ENCODE measurements around the gene S100A8. TPM values are rescaled to one million over a fixed set of nuclear protein-coding genes. Genes with fewer than 3 reads are reported as not detected.
"Not testable (repeated sequence)": the region's sequence is repeated elsewhere in the genome, so short reads cannot be mapped to it uniquely, and the experiment has no call there.

S100A8 gene
- total RNA-seq, 2 donors from 2014 or later, result 19.1 to 37.1 TPM

DNA sequence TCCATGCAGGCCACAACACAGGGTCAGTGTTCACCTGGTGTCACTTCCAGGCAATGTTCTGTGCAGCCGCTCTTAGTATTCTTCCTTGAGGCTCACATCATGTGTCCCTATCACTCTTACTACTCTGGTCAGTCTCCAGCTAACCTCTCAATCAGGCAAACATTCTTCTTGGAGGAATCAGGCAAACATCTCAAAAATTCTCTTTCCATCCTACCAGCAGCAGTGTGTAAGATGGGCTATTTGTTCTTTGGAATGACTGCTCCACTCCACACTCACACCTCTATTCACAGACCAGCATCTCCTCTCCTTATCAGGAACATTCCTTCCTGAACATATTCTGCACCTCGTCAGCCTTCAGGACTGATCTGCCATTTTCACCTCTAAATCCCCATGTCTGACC lies 29.4 kb upstream of the S100A8 start:
- TF ChIP-seq, protein P1, sequence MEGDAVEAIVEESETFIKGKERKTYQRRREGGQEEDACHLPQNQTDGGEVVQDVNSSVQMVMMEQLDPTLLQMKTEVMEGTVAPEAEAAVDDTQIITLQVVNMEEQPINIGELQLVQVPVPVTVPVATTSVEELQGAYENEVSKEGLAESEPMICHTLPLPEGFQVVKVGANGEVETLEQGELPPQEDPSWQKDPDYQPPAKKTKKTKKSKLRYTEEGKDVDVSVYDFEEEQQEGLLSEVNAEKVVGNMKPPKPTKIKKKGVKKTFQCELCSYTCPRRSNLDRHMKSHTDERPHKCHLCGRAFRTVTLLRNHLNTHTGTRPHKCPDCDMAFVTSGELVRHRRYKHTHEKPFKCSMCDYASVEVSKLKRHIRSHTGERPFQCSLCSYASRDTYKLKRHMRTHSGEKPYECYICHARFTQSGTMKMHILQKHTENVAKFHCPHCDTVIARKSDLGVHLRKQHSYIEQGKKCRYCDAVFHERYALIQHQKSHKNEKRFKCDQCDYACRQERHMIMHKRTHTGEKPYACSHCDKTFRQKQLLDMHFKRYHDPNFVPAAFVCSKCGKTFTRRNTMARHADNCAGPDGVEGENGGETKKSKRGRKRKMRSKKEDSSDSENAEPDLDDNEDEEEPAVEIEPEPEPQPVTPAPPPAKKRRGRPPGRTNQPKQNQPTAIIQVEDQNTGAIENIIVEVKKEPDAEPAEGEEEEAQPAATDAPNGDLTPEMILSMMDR (IDR thresholded peaks at IDR 0.05), result no peak
- no peaks in the 10 kb centered on the region for H3K9me3 ChIP-seq

DNA sequence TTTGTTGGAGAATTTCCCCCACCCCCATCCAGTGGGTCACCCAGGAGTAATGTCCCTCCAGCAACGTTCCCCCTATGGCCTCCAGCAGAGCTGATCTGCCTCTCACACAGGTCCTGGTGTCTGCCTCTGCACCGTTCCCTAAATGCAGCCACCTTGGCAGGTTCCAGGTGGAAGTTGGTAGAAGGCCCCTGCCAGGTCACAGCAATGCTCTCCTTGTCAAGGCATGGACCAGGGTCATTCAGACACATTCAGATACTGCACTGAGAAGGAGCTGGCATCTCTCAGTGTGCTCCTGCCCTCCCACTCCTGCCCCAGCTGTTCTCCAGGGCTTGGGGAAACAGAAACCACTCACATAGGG lies 28.5 kb upstream of the S100A8 start:
- not testable (repeated sequence) for H3K4me3 ChIP-seq, H3K4me1 ChIP-seq, H3K9me3 ChIP-seq, H3K27ac ChIP-seq, H3K27me3 ChIP-seq, H3K36me3 ChIP-seq
- peak; percentile 23 for DNase-seq (ENCODE audit: low spot score)

More for the DNA sequence above, 29.4 kb upstream of the S100A8 start:
- Histone ChIP-seq H3K27ac (no peak overlapping the region), H3K36me3 (no peaks in the 10 kb centered on the region), H3K27me3 (no peaks in the 10 kb centered on the region), H3K4me1 (no peaks in the 10 kb centered on the region), H3K4me3 (no peak overlapping the region)
- DNase-seq (ENCODE audit: low spot score), result peak; percentile 4

DNA sequence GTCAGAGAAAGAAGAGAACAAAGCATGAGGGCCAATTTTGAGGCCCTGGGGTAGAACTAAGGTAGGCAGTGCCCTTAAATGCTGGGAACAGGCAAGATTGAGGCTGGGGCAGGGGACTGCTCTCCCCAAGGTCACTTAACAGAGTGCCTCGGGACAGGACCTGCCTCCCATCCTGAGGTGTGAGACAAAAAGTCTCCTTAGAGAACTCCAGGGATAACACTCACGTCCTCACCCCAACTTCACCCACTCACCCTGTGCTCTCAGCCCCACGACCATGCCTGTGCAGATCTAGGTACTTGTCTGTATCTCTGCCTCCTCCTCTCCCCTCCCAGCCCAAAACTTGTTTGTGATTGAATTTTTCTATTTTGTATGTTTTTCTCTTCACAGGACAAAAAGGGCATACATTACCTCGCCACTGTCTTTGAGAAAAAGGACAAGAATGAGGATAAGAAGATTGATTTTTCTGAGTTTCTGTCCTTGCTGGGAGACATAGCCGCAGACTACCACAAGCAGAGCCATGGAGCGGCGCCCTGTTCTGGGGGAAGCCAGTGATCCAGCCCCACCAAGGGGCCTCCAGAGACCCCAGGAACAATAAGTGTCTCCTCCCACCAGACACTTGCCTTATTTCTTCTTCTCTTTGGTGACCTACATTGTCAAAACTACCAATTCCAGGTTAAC lies 28.0 kb upstream of the S100A8 start:
- not testable (repeated sequence) for H3K27me3 ChIP-seq, H3K36me3 ChIP-seq, H3K27ac ChIP-seq, H3K4me1 ChIP-seq, H3K4me3 ChIP-seq, H3K9me3 ChIP-seq
- peak; percentile 18 for DNase-seq (ENCODE audit: low spot score)

DNA sequence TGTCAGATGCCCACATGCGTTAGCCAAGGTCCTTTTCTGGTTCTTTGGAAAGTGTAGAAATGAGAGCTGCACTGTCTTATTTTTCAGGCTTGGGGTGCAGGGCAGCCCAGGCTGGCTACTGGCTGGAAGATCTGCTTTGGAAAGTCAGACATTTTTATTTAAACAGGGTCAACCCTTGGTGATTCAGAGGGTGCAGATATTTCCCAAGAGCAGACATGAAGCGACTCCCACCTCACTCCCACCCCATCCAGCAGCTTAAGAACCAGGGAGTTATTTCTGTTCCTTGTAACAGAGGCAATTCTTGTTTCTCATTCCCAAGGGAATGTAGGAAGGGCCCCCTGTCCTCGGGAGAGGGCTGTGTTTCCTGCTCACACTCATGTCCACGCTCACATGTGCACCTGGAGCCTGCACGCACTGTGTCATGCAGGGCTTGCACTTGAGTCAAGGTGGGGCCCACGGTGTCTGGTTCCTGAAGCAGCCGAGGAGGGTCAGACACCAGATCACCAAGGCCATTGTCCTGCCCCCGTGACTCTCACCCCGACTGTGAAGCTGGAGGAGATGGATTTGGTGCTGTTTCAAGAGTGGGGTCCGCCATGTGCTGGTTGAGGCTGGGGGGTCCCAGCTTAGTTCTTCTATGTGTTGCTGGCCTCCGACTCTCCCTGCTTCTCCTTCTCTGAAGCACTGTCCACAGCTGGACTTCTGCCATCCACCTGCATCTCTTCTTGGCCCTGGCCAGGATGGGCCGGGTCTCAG lies 26.4 kb upstream of the S100A8 start:
- no peaks in the 10 kb centered on the region for H3K4me1 ChIP-seq
- no peaks in the 10 kb centered on the region for H3K36me3 ChIP-seq
- TF ChIP-seq, protein P1 (IDR thresholded peaks at IDR 0.05), result no peak

DNA sequence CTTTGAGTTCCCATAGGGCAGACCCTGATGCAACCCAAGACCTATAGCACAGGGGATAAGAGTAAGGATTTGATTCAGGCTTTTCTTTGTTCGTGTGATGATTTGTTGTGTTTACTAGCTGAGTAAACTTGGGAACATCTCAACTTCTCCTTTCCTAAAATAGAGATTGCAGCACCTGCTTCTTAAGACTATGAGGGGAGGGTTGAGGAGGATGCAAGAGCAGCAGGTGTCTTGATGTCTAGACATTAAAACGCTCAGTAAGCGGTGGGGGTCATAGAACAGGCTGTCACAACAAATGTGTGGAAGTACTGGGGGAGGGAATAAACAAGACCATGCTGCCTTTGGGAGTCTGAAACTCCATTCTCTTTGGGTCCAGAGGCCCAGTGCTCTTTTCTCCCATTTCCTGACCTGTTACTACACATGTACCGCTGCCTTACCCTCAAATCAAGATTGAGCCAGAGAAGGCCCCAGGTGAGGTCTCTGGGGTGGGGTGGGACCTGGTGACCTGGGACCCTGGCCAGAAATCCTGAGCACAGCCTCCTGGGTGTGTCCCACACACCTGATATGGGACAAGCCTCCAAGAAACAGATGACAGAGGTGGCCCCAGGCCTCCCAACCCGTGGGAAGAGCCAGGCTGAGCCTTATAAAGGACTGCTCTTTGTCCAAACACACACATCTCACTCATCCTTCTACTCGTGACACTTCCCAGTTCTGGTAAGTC lies 25.1 kb upstream of the S100A8 start, which contains the start of gene S100A7A:
TSS of gene S100A7A (plus strand) at position 671 of the 721 bp plus-strand sequence. CDS start 1,563 bp downstream, outside the sequence.
- Histone ChIP-seq H3K27me3 (no peaks in the 10 kb centered on the region), H3K36me3 (no peaks in the 10 kb centered on the region), H3K4me1 (no peaks in the 10 kb centered on the region), H3K27ac (no peak within 1 kb of the TSS), H3K4me3 (no peak within 1 kb of the TSS), H3K9me3 (no peaks in the 10 kb centered on the region)
- TF ChIP-seq, protein P1 (IDR thresholded peaks at IDR 0.05), result no peak
- peak; percentile 28 for DNase-seq (ENCODE audit: low spot score)

More for the DNA sequence above, 26.4 kb upstream of the S100A8 start:
- Histone ChIP-seq H3K27me3 (no peaks in the 10 kb centered on the region), H3K9me3 (no peaks in the 10 kb centered on the region), H3K4me3 (no peak overlapping the region), H3K27ac (no peak overlapping the region)
- peak; percentile 32 for DNase-seq (ENCODE audit: low spot score)

DNA sequence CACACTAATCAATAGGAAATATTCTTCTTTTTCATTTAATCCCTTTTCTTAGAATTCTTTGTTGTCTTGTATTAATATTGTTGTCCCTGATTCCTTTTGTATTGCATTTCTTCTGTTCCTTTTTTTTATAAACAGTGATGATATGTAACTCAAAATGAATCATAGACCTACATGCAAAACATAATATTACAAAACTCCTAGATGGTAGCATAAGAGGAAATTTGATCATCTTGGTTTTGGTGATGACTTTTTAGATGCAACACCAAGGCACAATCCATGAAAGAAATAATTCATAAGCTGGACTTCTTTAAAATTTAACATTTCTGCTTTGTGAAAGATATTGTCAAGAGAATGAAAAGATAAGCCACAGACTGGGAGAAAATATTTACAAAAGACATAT lies 23.1 kb upstream of the S100A8 start:
- not testable (repeated sequence) for DNase-seq (ENCODE audit: low spot score); H3K36me3 ChIP-seq; H3K4me1 ChIP-seq; H3K9me3 ChIP-seq; H3K27me3 ChIP-seq; H3K27ac ChIP-seq; H3K4me3 ChIP-seq

DNA sequence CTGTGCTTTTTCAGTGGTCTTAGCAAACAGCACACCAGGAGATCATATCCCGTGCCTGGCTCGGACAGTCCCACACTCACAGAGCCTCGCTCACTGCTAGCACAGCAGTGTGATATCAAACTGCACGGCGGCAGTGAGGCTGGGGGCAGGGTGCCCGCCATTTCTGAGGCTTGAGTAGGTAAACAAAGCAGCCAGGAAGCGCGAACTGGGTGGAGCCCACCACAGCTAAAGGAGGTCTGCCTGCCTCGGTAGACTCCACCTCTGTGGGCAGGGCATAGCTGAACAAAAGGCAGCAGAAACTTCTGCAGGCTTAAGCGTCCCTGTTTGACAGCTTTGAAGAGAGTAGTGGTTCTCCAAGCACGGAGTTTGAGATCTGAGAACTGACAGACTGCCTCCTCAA lies 16.4 kb upstream of the S100A8 start:
- not testable (repeated sequence) for H3K4me1 ChIP-seq, H3K27me3 ChIP-seq, H3K9me3 ChIP-seq, H3K27ac ChIP-seq, H3K4me3 ChIP-seq, H3K36me3 ChIP-seq
- DNase-seq (ENCODE audit: low spot score), result peak; percentile 28

DNA sequence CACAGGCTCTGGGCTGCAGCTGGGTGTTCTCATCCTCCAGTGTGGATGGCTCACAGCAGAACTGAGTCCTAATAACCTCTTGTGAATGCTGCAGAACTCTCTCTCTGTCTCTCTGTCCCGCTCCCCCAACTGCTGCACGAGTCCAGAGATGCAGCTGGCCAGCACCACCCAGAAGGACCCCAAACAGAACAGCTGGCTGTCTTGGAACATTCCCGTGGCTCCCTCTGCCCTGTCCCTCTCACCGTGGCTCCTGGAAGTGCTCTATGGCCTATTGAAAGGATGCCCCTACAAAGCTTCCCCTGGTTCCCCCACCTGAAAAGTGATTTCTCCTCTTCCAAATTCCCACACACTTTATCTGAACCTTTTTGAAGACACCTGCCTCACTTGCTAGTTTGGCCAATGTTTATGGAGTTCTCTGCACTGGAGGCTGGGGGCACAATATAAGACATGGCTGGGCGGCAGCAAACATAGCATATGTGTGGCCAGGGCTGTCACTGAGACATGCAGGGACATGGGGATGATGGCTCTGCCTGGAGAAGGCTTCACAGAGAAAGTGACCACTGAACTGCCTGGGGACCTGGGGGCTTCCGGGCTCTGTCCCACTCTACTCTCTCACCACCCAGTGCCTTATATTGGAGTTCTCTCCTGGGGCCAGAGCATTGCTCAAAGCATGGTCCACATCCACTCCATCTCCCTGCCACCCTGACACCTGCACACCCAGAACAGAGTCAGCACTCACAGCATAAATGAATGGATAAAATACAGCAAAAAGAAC lies 15.1 kb upstream of the S100A8 start:
- H3K4me1 ChIP-seq; DNase-seq (ENCODE audit: low spot score); H3K36me3 ChIP-seq; H3K27me3 ChIP-seq; H3K4me3 ChIP-seq; H3K9me3 ChIP-seq; H3K27ac ChIP-seq: not testable (repeated sequence)

Measured in right atrium auricular region (tissue), 2 donors.